K562 (cell line): ENCODE results near the gene DLGAP1. TPM values are rescaled to one million over a fixed set of nuclear protein-coding genes. Genes with fewer than 3 reads are reported as not detected.

Source experiments
- CGGBP1 ChIP-seq: fragments of 250-450 bp; sonication (Bioruptor Pico); IDR thresholded peaks from 2 replicates; pipeline ENCODE4 v1.9.0; 2021; ENCODE audit warnings: mild to moderate bottlenecking
- WHSC1 ChIP-seq: IDR thresholded peaks from one replicate; pipeline ENCODE4 v1.6.1; 2012; ENCODE audit warnings: low read length, control low read depth, inconsistent platforms
- polyA plus RNA-seq, 8 experiments: library from polyadenylated mRNA; depleted of rRNA in 4 of 8; stranded (reverse) in 5 of 8; unstranded in 3 of 8; fragments of >200 nt; fragmentation: Nextera tagmentation in 2 of 8; fragmentation: Illumina TruSeq in 1 of 8; extraction: Ambion mirVana in 2 of 8; extraction: Trizol in 1 of 8; gene quantifications; 2 replicates each; pipeline versions ENCODE4 v1.2.1 to v1.2.3, GENCODE V29; 2011 to 2014; ENCODE audit warnings: inconsistent platforms in 1 of 8, missing spikeins in 1 of 8
- total RNA-seq, 7 experiments: library from RNA; depleted of rRNA in 6 of 7; stranded (reverse); fragments of >200 nt in 6 of 7; fragmentation: Illumina TruSeq in 2 of 7; extraction: Trizol in 2 of 7; gene quantifications; 2 replicates each; pipeline versions ENCODE4 v1.2.1 to v1.2.3, GENCODE V29; 2011 to 2021; ENCODE audit warnings: low replicate concordance in 1 of 7
- TF ChIP-seq, protein P1 (sequence below), 2 experiments: fragments of 450-650 bp; IDR thresholded peaks; 2 replicates each; pipeline ENCODE4 v1.6.1; 2016; ENCODE audit warnings: mild to moderate bottlenecking in 2 of 2, borderline replicate concordance in 1 of 2, low read depth in 1 of 2, moderate library complexity in 1 of 2

Gene DLGAP1
- total and polyA plus RNA-seq, 9 of the 15 experiments (the other 6 are each of a cell fraction or from before 2014, with no cell fraction given), result 0.04 to 0.22 (median 0.08) TPM

GRCh38 chr18:3889121-3889520 is 566.0 kb downstream of the DLGAP1 start (continued):
- TF ChIP-seq, protein P1, sequence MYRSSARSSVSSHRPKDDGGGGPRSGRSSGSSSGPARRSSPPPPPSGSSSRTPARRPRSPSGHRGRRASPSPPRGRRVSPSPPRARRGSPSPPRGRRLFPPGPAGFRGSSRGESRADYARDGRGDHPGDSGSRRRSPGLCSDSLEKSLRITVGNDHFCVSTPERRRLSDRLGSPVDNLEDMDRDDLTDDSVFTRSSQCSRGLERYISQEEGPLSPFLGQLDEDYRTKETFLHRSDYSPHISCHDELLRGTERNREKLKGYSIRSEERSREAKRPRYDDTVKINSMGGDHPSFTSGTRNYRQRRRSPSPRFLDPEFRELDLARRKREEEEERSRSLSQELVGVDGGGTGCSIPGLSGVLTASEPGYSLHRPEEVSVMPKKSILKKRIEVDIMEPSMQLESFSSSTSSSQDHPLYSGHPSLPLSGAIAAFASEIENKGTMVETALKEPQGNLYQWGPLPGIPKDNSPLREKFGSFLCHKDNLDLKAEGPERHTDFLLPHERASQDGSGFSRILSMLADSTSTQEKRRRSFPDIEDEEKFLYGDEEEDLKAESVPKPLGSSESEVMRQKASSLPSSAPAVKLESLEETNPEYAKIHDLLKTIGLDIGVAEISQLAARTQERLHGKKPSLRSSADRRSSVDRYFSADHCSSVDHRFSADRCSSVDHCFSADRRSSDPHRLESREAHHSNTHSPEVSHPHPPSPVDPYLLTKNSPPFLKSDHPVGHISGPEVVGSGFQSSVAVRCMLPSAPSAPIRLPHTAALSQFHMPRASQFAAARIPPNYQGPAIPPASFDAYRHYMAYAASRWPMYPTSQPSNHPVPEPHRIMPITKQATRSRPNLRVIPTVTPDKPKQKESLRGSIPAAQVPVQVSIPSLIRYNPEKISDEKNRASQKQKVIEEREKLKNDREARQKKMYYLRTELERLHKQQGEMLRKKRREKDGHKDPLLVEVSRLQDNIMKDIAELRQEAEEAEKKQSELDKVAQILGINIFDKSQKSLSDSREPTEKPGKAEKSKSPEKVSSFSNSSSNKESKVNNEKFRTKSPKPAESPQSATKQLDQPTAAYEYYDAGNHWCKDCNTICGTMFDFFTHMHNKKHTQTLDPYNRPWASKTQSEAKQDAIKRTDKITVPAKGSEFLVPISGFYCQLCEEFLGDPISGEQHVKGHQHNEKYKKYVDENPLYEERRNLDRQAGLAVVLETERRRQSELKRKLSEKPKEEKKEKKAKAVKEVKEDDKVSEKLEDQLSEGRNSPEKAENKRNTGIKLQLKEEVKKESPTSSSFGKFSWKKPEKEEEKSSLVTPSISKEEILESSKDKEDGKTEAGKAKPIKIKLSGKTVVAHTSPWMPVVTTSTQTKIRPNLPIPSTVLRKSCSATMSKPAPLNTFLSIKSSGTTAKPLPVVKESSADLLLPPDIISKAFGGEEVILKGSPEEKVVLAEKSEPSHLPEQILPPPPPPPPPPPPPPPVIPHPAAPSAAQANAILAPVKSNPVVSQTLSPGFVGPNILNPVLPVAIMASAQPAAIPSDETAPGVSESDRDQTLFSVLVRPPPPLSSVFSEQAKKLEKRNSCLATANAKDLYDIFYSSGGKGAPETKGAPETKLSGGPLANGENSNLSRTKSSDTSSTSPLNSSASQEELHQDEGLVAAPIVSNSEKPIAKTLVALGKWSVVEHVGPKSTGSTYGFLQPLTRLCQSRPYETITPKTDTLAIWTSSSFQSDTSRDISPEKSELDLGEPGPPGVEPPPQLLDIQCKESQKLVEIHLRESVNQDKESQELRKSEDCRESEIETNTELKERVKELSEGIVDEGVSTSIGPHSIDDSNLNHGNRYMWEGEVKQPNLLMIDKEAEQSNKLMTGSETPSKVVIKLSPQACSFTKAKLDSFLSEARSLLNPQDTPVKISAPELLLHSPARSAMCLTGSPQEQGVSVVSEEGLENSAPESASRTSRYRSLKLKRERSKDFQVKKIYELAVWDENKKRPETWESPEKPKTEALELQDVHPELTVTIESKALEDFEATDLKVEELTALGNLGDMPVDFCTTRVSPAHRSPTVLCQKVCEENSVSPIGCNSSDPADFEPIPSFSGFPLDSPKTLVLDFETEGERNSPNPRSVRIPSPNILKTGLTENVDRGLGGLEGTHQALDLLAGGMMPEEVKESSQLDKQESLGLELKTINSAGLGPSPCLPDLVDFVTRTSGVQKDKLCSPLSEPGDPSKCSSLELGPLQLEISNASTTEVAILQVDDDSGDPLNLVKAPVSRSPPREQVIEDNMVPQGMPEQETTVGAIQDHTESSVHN (IDR thresholded peaks at IDR 0.05; ENCODE audit: borderline replicate concordance in 1 of 2, low read depth in 1 of 2), result no peak
- TF ChIP-seq WHSC1 (no peak), CGGBP1 (CRISPR knock-in tag) (no peak)
